Stimulated activated naive CD8-positive, alpha-beta T cell treated with anti-CD3 and anti-CD28 coated beads, Interleukin-15, Interleukin-2, amounts not matched to agents 100 U/mL and 50 U/mL, for 24 hours (primary cell): ENCODE data around the gene SCG3.

Experiments used
- ATAC-seq: fragments of 150-1000 bp; cut with Tn5 transposase; one replicate; pipeline ENCODE4 v1.10.0; 2021
- DNase-seq: peaks from one replicate; pipeline ENCODE4 v3.0.0; 2021

SCG3 gene

GRCh38 chr15:51678096-51678495 is 3.2 kb upstream of the SCG3 start:
- ATAC-seq (no peak), DNase-seq (no peak)

DNA sequence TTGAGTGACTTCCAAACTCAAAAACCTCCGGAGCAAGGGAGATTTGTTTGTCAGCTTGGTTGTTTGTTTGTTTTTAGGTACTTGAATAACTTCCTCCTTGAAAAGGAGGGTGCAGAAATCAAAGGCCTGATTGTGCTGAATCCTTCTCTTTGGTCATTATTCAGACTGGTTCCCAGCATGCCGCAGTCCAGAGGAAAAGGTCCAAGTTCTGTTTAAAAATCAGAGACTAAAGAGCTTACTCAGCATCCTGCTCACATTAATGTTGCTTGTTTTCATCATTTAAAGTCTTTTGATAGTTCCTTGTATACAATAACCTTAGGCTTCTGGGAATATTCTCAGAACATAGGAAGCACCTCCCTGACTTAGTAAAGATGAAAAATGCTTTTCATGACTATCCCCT is 982 bp upstream of the SCG3 start:
- DNase-seq: no peak
- ATAC-seq: no peak

- DNase-seq (no peak), ATAC-seq (no peak)
Measured at GRCh38 chr15:51687565-51687964, 6.3 kb downstream of the SCG3 start.

DNA sequence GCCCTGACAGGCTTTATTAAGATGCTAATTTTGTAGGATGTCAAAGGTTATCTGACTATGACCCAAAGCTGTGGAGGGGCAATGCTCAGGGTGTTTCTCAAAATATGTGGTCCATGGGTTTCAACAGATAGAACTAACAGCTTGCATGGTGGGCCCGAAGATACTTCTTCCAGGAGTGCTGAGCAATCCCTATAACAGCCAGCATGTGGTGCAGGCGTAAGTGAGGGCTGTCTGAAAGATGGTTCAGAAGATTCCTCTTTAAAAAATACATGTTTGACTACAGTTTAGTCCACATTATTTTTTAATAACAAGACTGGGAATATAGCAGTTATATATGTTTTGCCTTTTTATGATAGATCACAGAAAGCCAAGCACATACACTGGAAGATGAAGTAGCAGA is 7.6 kb downstream of the SCG3 start:
- ATAC-seq (no peak), DNase-seq (no peak)

GRCh38 chr15:51692154-51692553 is 10.9 kb downstream of the SCG3 start:
- no peak for ATAC-seq
- no peak for DNase-seq

GRCh38 chr15:51696566-51696965 is 15.3 kb downstream of the SCG3 start:
- no peak for DNase-seq
- ATAC-seq: no peak

DNA sequence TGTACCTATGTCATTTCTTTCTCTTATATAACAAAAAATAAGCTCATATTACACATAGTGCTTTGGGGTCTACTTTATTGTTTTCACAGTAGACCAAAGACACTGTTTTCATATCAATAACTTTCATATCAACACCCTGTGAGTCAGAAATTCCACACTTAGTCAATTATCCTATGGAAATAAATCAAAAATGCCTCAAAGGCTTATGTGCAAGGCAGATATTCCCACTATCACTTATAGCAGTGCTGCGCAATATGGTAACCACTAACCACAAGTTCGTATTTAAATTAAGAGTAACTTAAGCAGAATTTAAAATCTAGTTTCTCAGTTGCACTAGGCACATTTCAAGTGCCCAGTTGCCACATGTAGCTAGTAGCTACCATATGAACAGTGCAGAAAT is 15.9 kb downstream of the SCG3 start:
- no peak for DNase-seq

DNA sequence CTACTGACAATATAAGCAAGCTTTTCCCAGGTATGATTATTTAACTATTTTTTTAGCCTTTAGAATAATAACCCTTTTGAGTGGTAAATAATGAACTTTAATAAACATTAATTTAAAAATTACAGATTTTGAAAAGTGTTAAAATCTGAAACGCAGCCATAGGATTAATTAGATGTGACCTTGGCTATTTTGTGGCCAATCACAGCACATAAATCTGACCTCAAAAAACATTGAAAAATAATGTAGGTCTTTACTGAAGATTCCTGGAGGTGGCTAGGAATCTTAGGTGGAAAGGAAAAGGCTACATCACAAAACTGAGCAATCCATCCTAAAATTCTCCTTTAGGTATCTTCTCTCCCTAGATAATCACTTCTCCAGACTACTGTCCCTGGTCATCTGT is 18.1 kb downstream of the SCG3 start:
- ATAC-seq: no peak
- DNase-seq: no peak

More for the DNA sequence above, 15.9 kb downstream of the SCG3 start:
- ATAC-seq: no peak

GRCh38 chr15:51702710-51703109 is 21.4 kb downstream of the SCG3 start:
- ATAC-seq (no peak), DNase-seq (no peak)

DNA sequence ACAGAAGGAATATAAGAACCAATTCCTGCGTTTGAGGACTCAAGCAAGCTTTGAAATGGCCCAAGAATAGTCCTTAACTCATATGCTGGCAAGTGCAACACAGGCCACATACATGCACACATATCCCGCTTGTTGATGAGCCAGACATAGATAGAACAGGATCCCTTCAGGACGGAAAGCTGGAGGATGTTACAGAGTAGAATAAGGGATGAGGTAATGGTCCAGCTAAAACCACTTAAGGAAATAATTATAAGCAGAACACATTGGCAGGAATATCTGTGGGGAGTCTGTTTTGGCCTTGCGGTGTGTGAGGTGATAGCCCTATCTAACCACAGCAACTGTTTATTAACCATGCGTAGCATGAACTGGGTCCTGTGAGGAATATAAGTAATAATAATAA is 25.0 kb downstream of the SCG3 start:
- ATAC-seq: no peak
- no peak for DNase-seq

DNA sequence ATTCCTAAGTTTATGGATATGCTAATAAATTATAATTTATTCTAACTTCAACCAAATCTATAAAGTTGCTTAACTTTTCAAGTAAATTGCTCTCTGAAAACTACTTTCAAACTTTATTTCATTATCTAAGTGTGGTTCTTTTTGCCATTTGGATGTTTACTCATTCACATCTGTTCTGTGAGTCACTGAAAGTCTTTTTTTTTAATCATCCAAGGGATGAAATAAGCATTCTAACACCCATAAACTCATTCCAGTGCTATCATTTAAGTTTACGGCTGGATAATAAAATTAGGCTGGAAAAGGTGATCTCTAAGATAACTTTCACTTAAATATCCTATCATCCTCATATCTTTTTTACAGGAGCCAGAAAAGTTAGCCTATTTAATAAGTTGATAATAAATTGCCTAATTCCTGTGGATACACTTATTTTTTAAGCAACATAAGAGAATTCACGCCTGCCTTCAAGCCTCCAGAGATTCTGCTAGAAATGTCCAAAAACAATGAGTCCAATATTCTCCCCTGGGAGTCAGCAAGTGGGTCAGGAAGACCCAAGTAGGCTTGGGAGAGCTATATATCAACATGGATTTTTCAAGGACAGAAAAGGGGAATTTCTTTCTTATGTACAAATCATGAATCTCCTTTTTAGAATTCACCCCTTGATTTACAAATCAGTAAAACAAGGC is 25.8 kb downstream of the SCG3 start:
- ATAC-seq (no peak), DNase-seq (no peak)

- ATAC-seq (no peak), DNase-seq (no peak)
Measured at GRCh38 chr15:51708013-51708412, 26.7 kb downstream of the SCG3 start.

DNA sequence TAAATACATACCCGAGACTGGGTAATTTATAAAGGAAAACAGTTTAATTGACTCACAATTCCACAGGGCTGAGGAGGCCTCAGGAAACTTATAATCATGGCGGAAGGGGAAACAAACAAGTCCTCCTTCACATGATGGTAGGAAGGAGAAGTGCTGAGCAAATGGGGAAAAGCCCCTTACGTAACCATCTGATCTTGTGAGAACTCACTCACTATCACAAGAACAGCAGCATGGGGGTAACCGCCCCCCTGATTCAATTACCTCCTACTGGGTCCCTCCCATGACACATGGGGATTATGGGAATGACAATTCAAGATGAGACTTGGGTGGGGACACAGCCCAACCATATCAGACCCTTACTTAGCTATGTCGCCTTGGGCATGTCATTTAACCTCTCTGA is 27.7 kb downstream of the SCG3 start:
- no peak for ATAC-seq
- DNase-seq: no peak

DNA sequence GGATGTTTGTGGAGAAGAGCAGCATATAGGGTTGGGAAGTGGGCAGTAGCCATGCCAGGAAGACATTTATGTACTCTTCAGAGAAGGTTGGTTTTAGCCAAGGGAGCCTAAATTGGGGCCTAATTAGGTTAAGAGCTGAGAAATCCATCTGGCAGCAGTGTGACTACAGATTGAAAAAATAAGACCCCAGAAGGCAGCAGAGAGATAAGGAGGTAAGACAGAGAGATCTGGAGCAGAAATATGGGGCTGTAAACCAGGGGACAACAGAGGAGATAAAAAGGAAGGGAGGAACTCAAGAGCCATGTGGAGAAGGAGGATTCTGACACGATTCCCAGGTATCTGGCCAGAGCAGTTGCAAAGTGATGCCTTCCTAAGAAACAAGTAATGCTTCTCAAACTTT is 32.9 kb downstream of the SCG3 start:
- no peak for ATAC-seq
- no peak for DNase-seq

- no peak for ATAC-seq
- DNase-seq: no peak
Measured at GRCh38 chr15:51714911-51715310, 33.6 kb downstream of the SCG3 start.

- ATAC-seq: no peak
- no peak for DNase-seq
Measured at GRCh38 chr15:51718219-51718618, 36.9 kb downstream of the SCG3 start.

GRCh38 chr15:51718746-51719145 is 37.4 kb downstream of the SCG3 start:
- ATAC-seq: no peak
- no peak for DNase-seq

DNA sequence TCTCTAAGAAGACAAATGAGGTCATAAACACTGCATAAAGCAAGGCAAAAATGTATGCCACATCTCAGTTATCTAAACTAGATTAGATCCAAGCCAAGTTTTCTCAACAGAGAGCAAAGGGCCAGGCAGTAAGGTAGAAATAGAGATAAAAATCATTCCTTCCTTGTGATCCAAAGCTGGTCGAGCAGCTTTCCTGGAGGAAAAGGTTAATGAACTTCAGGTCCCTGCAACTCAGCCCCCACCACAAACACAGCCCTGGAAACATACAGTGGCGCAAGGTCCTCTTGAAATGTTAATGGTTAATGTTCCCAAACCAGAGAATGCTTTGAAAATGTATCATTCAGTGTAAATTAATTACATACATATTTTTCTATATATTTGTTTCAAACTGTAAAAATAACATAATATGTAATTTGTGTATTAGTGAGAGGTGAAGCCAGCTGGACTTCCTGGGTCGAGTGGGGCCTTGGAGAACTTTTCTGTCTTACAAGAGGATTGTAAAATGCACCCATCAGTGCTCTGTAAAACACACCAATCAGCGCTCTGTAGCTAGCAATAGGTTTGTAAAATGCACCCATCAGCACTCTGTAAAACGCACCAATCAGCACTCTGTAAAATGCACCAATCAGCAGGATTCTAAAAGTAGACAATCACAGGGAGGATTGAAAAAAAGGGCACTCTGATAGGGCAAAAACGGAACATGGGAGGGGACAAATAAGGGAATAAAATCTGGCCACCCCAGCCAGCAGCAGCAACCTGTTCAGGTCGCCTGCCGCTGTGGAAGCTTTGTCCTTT is 39.1 kb downstream of the SCG3 start:
- ATAC-seq (no peak), DNase-seq (no peak)

GRCh38 chr15:51721199-51721960 is 40.1 kb downstream of the SCG3 start:
- ATAC-seq (no peak), DNase-seq (no peak)

DNA sequence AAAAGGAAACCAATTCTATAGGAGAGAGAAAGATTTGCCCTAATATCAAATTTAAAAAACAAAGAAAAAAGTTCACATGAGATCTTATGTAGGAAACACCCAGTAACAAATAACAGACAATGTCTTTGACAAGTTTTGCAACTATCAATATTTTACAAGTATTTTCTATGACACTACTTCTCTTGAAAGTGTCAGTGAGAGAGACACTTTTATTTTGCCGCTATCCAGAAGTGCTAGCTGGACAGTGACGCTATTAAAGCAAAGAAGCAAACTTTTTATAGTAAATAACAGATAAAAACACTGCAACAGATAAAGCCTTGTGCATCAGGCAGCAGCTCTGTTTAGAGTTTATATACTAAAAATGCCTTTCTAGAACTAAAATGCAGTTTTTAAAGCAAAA is 42.9 kb downstream of the SCG3 start:
- no peak for DNase-seq
- no peak for ATAC-seq

DNA sequence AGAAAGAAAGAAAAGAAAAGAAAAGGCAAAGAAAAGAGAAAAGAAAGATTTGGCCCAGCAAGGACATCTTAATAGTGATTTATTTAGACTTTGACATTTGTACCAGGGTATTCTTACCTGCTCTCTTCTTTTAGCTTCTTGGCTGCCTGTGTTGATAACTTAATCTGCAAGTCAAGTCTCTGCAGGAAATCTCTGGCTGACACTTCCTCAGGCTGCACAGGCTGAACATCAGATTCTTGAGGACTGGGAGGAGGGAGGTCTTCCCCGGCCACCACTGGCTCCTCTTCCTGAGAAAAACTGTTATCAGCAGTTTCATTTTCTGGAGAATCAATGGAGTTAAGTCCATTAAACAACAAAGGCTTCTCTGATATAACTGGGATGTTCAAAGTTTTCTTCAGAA is 43.4 kb downstream of the SCG3 start:
- ATAC-seq (no peak), DNase-seq (no peak)

DNA sequence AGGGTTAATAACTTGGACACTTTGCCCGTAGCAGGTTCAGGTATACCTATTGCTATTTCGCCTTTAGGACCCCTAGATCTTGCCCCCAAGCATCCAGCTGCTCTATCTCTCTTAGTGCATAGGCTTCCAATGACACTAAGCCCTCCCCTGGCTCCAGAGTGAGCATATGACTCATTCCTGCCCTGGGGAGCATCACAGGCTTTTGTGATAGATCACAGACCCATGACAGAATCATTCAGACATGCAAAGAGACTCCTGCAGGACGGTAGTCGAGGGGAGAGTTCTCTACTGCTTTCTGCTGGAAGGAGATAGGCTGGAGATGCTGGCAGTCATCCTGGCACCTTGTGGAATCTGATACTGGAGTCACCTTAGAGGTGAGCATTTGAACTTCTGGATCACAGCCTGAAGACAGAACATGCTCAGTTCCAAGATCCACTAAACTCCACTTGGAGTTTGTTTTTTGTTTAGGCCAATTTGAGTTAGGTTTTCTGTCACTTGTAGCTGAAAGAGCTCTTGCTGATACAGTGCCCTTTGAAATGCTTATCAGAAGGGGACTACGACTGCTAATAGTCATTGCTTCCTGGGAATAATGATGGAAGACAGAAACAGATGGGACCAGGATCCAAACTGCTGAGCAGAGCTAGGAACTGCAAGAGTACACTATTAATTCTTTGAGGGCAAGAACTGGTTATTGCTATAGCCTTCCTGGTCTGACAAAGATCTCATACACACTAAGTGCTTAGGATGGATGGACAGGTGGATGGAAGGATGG is 45.2 kb downstream of the SCG3 start:
- ATAC-seq (peak; percentile 94), DNase-seq (peak; percentile 49)
